GM12892 (cell line): Measurements from ENCODE around the gene UBD.

ENCODE experiments used
- POLR2A ChIP-seq: IDR thresholded peaks from 2 replicates; pipeline ENCODE4 v1.6.1; 2011; ENCODE audit warnings: low read depth, low read length, control low read depth
- POLR2AphosphoS5 ChIP-seq: IDR thresholded peaks from 2 replicates; pipeline ENCODE4 v1.6.1; 2011; ENCODE audit warnings: low read depth, low read length, control low read depth

- TF ChIP-seq POLR2A (no peak), POLR2AphosphoS5 (no peak)
Measured at GRCh38 chr6:29510746-29511300, 48.7 kb downstream of the UBD start.
